GM21825 (cell line): ENCODE data around the gene TMEM132D.
"Not testable (repeated sequence)": the region's sequence is repeated elsewhere in the genome, so short reads cannot be mapped to it uniquely, and the experiment has no call there.

Experiments used
- ATAC-seq: cut with Tn5 transposase; IDR thresholded peaks from one replicate; pipeline ENCODE4 v1.9.1; 2021; ENCODE audit warnings: mild to moderate bottlenecking, moderate library complexity; ENCODE audit not compliant: unreplicated experiment

TMEM132D gene

GRCh38 chr12:129903956-129904829 lies at the start of gene TMEM132D:
Gene TMEM132D (minus strand): TSS chr12:129904025.
- no peak for ATAC-seq

DNA sequence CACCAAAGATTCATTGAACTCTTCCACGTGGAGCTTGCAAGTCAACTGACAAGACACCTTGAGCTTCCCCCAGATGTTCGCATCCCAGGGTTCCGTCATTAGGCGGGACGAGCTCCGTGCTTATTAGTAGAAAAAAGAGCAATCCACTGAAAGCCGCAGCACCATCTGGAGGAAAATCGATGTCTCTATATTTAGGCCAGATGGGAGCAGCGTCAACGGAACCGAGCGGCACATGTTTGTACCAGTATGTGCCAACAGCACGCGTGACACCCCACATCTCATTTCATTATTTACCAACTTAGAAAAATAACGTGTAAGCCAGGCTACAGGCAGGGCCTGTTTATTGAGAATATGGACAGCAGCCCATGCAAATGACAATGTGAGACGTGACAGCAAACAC lies 45.8 kb upstream of the TMEM132D start:
- no peak for ATAC-seq

GRCh38 chr12:129941618-129942017 lies 37.8 kb upstream of the TMEM132D start:
- ATAC-seq = no peak

GRCh38 chr12:129938089-129938488 lies 34.3 kb upstream of the TMEM132D start:
- no peak for ATAC-seq

GRCh38 chr12:129937426-129937825 lies 33.6 kb upstream of the TMEM132D start:
- no peak for ATAC-seq

DNA sequence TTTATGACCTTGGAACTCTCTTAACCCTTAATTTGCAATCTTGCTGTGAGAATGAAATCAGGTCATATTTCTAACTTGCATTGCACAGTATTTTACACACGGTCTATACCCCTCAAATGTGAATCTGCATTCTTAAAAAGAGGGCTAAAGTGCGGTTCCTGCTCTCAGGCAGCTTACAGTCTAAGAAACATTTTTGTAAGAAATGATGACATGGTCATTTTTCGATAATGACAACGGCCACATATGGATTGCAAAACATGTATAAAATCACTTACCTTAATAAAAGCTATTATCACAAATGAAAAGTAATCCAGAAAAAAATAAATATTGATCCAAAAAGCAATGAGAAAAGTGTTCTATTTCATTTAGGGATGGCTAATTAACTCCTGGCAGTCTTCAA lies 24.8 kb upstream of the TMEM132D start:
- ATAC-seq = no peak

DNA sequence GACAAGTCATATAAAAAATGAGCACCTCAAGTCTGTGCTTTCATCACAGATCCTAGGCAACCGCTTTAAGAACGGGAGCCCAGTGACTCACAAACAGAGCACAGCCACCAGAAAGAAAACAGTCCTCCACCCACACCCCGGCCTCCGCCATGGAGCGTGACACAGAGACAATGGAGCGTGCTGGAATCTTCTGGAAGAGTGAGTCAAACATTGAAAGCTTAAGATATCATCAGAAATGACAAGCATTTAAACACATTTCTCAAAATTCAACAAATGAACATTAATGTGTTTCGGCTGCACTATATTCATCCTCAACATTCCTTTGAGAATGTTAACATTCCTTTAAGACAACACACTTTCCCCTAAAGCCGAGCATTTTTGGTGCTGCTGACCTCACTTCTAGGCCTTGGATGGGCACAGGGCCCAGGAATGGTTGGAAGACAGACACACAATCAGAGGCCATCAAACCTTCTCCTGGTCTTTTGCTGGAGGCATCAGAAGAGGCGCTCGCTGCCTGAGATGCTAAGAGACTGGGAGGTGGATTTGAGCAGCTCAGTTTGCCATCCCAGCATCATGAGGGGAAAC lies 23.6 kb upstream of the TMEM132D start:
- ATAC-seq = no peak

DNA sequence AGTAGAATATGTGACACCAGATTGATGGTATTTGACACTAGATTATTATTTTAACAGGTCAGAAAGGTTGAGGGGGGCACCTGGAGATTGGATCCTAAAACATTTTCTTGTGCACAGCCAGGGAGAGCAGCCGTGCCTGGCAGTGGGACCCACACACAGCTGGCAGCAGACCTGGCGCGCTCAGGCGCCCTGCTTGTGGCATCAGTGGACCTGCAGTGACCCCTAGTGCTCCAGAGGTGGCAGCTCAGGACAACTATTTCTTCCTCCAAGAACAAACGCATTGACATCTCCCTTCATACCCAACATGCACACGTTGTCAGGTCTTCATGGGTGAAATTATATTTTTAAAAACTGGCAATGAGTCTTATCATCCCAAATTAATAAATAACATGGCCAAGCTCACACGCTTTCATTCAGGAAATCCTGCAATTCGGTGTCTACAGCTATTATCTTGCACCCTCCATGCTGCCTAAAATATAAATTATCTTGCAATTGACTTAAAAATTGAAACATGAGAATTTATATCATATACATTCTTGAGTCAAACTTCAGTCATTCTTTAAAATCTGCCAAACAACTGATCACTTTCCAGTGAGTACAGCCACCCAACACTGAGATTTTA lies 7.7 kb upstream of the TMEM132D start:
- ATAC-seq = peak; percentile 74

- no peak for ATAC-seq
Measured at GRCh38 chr12:129909051-129910020, 5.5 kb upstream of the TMEM132D start.

DNA sequence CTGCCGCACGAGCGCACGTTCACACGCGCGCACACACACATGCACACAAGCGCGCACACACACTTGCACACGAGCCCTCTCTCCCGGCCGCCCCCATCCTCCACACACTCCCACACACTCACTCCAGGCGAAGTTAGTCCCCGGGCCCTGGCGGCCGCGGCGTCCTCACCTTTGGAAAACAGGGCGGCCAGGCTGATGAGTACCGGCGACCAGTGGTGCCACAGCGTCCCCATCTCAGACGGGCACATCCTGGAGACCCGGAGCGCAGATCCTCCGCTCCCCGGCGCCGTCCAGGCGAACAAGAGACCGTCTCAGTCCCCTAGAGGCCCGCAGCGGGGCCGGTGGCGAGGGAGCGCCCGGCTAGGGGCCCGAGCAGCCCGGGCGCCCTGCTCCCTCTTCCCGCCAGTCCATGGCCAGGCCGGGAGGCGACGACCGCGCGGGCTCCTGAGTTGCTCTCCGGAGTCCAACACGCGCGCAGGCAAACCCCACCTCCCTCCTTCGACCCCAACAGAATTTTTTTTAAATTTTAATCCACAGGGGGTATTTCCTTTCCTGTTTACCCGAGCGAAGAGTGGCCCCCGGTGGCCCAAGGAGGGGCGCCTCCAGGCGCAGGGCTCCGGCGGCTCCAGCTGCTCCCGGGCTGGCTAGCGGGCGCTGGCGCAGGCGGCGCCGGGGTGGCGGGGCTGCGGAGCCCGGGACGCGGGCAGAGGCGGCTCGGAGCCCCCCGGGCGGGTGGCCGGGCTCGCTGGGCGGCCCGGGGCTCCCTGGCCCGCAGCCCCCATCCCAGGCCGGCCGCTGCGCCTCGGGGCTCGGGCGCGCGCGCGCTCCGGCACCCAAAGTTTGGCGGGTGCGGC lies 506 bp downstream of the TMEM132D start:
- ATAC-seq = no peak

- no peak for ATAC-seq
Measured at GRCh38 chr12:129902371-129903091, 1.3 kb downstream of the TMEM132D start.

DNA sequence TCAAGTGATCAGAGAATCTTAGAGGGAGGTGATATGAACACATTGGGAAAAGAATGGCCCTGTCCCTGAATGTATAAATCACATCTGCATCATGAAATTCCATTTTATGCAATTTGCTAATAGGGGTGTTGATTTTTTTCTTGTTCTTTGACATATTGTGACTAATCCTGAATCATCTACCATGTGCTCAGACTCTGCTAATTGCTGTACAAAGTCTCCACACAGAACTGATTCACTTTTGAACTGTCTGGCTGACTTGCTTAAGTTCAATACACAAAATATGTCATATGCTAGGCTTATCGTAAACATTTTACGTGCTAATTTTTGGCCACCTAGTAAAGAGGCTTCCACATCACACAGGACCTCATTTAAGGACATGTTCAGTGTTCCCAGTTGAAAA lies 2.6 kb downstream of the TMEM132D start:
- no peak for ATAC-seq

GRCh38 chr12:129900306-129900705 lies 3.5 kb downstream of the TMEM132D start:
- ATAC-seq = no peak

DNA sequence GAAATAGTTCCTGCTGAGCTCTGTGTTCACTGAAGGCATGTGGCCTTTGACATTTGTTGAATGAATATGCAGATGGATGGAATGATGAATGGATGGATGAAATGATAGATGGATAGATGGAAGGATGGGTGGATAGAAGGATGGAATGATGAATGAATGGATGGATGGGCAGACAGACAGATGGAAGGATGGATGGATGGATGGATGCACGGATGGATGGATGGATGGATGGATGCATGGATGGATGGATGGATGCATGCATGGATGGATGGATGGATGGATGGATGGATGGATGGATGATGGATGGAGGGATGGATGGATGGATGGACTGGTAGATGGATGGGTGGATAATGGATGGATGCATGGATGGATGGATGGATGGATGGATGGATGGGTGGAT lies 4.8 kb downstream of the TMEM132D start:
- ATAC-seq = not testable (repeated sequence)

DNA sequence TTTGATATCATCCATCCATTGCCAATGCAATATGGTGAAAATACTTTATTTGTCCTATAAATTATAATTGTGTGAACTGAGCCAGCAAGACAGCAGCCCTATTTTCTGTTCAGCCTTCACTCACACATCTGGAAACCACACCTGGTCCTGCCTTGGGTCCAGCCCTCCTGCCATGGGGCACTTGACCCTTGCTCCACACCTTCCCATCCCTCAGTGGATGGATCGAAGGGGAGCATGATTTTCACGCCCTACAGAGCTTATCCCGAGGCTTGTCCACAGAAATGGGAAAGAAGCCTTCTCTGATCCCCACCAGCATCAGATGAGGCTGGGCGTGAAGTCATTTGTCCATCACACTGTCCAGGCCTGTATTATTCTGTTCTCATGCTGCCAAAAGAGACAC lies 10.1 kb downstream of the TMEM132D start:
- ATAC-seq = no peak

DNA sequence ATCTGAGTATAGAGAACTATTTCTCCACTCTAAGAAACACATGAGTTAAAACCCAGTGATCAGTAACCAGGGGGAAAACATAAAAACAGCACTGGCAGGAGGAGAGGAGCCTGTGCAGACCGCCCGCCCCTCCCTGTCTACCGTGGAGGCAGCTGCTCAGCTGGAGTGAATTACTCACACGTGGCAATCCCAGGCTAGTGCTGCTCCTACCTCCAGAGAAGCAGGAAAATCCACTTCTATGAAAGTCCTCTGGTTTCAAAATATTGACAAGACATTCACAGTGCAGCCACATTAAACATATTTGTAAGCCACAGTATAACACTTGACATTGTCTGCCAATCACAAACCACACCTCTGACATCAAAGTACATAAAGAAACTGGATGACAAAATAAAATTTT lies 16.7 kb downstream of the TMEM132D start:
- ATAC-seq = no peak

GRCh38 chr12:129886541-129886940 lies 17.3 kb downstream of the TMEM132D start:
- ATAC-seq = no peak

DNA sequence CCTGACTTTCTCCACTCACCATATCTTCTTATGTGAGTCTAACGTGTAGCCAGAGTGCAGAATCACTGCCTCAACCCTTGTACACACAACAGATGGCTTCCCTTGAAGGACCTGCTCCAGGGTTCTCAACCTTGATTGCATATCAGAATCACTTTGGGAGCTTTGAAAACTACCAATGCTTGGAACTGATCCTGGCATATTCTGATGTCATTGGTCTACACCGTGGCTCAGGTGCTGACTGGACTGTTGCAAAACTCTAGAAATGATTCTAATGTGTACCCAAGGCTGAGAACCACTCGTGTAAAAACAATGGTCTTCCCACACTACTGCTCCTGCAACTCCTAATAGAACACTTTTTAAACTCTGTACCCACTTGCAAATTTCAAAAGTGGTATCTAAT lies 18.5 kb downstream of the TMEM132D start:
- ATAC-seq = no peak

GRCh38 chr12:129877411-129877810 lies 26.4 kb downstream of the TMEM132D start:
- ATAC-seq = no peak
